Duodenal mucosa (tissue), 2 donors: ENCODE measurements around the gene NFIA.

Experiments used
- H3K27ac ChIP-seq: one replicate; pipeline ENCODE4 v1.7.0; 2013; ENCODE audit warnings: low read depth, low read length
- H3K27me3 ChIP-seq, 2 donors: one replicate each; pipeline ENCODE4 v1.7.0; 2013; ENCODE audit warnings: low read length in 2 of 2, control low read depth in 1 of 2; ENCODE audit not compliant: insufficient read depth in 2 of 2, control insufficient read depth in 1 of 2
- H3K36me3 ChIP-seq, 2 donors: one replicate each; pipeline ENCODE4 v1.7.0; 2013; ENCODE audit warnings: low read length in 2 of 2, control low read depth in 1 of 2; ENCODE audit not compliant: insufficient read depth in 2 of 2, control insufficient read depth in 1 of 2
- H3K4me1 ChIP-seq, 2 donors: one replicate each; pipeline ENCODE4 v1.7.0; 2013; ENCODE audit warnings: low read length in 2 of 2, control low read depth in 1 of 2; ENCODE audit not compliant: insufficient read depth in 2 of 2, control insufficient read depth in 1 of 2
- H3K4me3 ChIP-seq, 2 donors: one replicate each; pipeline ENCODE4 v1.7.0; 2013; ENCODE audit warnings: low read length in 2 of 2, low read depth in 1 of 2
- H3K9ac ChIP-seq, 2 donors: one replicate each; pipeline ENCODE4 v1.7.0; 2013; ENCODE audit warnings: low read length in 2 of 2, low read depth in 1 of 2
- H3K9me3 ChIP-seq, 2 donors: one replicate each; pipeline ENCODE4 v1.7.0; 2013; ENCODE audit warnings: low read length in 2 of 2, control low read depth in 1 of 2; ENCODE audit not compliant: control insufficient read depth in 1 of 2

The NFIA gene

DNA sequence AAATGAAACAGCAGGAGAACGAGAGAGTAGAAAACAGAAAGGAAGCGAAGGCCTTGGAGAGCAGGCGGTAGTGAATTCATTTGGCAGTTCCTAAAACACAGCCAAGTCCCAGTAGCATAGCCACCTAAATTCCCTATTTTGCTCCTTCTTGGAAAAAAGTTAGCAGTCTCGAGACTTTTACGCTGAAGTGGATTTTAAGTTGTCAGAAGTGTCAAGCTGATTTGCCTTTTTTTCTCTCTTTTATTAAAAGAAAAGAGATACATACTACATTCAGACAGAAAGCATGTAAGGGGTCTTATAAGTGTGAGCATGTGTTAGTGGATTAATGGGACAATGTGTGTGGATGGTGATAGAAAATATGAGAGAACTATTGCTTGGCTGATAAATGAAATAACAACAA, 19.2 kb downstream of the NFIA start:
- H3K36me3 ChIP-seq: no peaks in the 10 kb centered on the region
- H3K9ac ChIP-seq: no peak overlapping the region
- H3K9me3 ChIP-seq: no peaks in the 10 kb centered on the region
- peak overlapping the region; percentile 18 to 22 for H3K4me3 ChIP-seq
- no peaks in the 10 kb centered on the region for H3K27me3 ChIP-seq
- no peak overlapping the region for H3K27ac ChIP-seq
- peaks cover 0 to 12% of the 10 kb centered on the region in 2 donors for H3K4me1 ChIP-seq

DNA sequence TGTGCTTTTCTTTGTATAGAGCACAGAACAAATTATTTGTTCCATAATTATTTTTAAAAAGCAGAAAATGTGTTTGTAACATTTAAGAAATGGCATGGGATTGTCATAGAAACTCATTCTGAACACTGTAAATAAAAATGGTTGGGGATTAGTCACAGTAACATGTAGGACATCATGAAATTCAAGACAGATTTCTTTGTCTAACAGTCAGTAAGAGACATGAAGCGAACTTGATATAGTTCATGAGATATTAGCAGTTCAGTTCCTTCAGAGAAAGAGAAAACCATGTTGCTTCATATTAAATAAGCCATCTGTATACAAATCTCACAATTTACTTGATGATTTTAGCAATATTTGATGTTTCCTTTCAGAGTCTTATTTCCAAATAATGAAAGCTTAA, 19.7 kb downstream of the NFIA start:
- no peak overlapping the region for H3K9ac ChIP-seq

DNA sequence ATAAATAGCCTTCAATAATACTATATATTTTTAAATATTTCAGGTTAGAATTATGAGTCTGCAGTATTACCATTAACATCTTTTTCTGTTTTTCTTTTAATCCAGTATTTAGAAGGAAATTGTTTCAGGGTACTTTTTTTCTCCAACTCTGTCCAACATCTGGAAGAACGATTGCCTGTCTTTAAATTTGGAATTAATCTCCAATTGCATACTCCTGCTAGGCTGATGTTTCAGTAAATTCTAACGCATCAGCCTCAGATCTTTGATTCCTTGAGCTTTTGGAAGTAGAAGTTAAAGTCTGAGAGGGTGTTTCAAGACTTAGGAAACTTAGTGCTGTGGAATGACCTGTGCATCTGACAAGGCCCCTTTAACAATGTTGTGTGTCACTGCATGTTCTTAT, 20.3 kb downstream of the NFIA start:
- Histone ChIP-seq H3K4me1 (peaks cover 0 to 12% of the 10 kb centered on the region in 2 donors), H3K36me3 (no peaks in the 10 kb centered on the region), H3K27me3 (no peaks in the 10 kb centered on the region), H3K9ac (no peak overlapping the region), H3K27ac (no peak overlapping the region), H3K4me3 (no peak overlapping the region), H3K9me3 (no peaks in the 10 kb centered on the region)

More for the DNA sequence above, 19.7 kb downstream of the NFIA start:
- Histone ChIP-seq H3K27ac (no peak overlapping the region), H3K36me3 (no peaks in the 10 kb centered on the region), H3K4me1 (peaks cover 0 to 12% of the 10 kb centered on the region in 2 donors), H3K4me3 (no peak overlapping the region), H3K9me3 (no peaks in the 10 kb centered on the region), H3K27me3 (no peaks in the 10 kb centered on the region)

DNA sequence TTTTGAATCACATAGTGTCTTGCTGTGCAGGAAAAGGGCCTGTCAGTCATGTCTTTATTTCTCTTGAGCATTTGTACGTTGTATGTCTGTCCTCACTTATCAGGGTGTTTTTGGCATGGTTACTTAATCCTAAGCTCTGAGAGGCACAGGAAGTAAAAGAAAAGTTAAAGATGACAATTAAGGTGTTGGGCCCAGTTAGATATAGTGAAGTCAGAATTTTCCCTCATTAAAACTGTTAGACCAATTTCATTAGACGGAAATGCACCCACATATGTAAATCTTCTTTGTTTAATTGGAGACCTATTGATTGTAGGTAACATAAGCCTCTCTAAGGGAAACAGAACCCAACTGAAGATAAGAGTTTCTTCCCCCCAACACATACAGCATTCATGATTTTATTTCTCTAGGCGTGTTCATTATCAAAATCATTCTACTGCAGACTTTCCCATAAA, 21.9 kb downstream of the NFIA start:
- Histone ChIP-seq H3K9me3 (no peaks in the 10 kb centered on the region), H3K27ac (no peak overlapping the region)

DNA sequence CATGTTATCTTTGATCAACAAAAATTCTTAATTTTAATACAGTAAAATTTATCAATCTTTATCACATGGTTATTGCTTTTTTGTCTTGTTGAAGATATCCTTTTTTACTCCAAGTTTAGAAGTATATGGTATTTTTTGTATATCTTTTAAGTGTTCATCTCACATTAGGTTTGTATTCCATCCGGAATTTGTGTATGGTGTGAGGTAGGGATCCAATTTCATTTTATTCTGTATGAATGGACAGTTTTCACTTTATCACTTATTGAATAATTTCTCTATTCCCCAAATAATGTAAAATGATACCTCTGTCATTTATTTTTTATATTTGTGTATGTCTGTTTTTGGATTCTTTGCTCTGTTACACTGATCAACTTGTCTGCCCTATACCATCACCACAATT, 25.3 kb downstream of the NFIA start:
- Histone ChIP-seq H3K27ac (no peak overlapping the region), H3K4me3 (no peak overlapping the region), H3K4me1 (peaks cover 0 to 38% of the 10 kb centered on the region in 2 donors), H3K9ac (no peak overlapping the region), H3K36me3 (no peaks in the 10 kb centered on the region), H3K27me3 (no peaks in the 10 kb centered on the region), H3K9me3 (no peaks in the 10 kb centered on the region)

More for the DNA sequence above, 21.9 kb downstream of the NFIA start:
- H3K4me1 ChIP-seq: peaks cover 0 to 21% of the 10 kb centered on the region in 2 donors
- no peaks in the 10 kb centered on the region for H3K27me3 ChIP-seq
- no peak overlapping the region for H3K9ac ChIP-seq
- H3K4me3 ChIP-seq: no peak overlapping the region
- H3K36me3 ChIP-seq: no peaks in the 10 kb centered on the region

DNA sequence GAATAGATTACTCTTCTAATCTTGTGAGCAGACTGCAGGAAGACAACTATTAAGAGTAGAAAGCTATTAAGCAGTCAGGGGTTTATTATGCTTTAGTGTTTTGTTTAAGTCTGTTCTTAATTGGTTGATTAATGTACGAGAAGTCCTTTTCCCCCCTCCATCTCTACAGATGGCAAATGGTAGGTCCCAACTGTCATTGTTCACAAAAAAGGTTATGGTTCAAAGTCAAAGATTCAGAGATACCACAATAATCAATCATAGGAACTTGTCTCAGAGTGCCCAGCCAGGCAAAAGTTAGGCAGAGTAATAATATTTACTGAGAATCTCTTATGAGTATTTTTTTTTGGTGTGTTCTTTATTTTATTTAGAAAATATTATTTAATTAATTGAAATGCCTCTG, 26.8 kb downstream of the NFIA start:
- Histone ChIP-seq H3K4me1 (peaks cover 0 to 31% of the 10 kb centered on the region in 2 donors), H3K27ac (no peak overlapping the region), H3K36me3 (no peaks in the 10 kb centered on the region), H3K9me3 (no peaks in the 10 kb centered on the region), H3K27me3 (no peaks in the 10 kb centered on the region), H3K9ac (no peak overlapping the region), H3K4me3 (no peak overlapping the region)

DNA sequence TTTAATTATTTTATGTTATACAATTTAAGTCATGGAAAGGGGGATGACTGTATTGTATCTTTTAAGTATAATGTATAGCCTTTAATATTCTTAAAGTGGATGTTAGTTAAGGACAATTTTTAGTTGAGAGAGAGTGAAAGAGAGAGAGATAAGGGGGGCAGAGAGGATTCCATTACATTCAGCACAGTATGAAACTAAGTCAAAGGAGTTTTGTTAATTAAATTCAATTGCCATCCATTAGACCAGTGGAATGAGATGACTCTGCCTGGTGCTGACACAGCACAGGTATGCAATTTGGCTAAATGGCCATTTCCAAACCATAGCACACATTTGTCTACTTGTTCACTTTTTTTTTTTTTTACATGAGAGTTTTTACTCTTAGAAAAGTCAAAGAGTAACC, 27.5 kb downstream of the NFIA start:
- no peak overlapping the region for H3K27ac ChIP-seq
- H3K9ac ChIP-seq: no peak overlapping the region
- H3K4me3 ChIP-seq: no peak overlapping the region
- no peaks in the 10 kb centered on the region for H3K36me3 ChIP-seq
- H3K9me3 ChIP-seq: no peaks in the 10 kb centered on the region
- H3K27me3 ChIP-seq: no peaks in the 10 kb centered on the region
- H3K4me1 ChIP-seq: peaks cover 0 to 32% of the 10 kb centered on the region in 2 donors

DNA sequence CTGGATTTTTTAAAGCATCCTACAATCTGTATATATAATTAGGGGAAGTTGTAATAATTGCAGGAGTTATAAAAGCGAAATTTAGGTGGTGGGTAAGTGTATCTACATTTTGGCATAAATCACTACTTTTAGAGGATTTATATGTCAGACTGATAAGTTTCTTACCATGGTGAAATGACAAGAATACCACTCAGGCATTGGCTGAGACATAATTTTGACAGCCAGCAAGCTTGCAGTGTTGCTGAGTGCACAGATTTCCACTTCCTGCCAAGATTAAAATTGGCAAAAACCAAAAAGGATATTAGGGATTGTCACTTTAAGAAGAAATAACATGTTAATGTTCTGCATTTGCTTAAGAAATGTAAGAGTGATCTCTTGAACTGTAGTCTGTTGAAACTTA, 28.2 kb downstream of the NFIA start:
- Histone ChIP-seq H3K4me1 (peaks cover 3 to 32% of the 10 kb centered on the region in 2 donors), H3K27ac (no peak overlapping the region), H3K9ac (no peak overlapping the region), H3K27me3 (no peaks in the 10 kb centered on the region), H3K4me3 (no peak overlapping the region), H3K9me3 (no peaks in the 10 kb centered on the region), H3K36me3 (no peaks in the 10 kb centered on the region)

DNA sequence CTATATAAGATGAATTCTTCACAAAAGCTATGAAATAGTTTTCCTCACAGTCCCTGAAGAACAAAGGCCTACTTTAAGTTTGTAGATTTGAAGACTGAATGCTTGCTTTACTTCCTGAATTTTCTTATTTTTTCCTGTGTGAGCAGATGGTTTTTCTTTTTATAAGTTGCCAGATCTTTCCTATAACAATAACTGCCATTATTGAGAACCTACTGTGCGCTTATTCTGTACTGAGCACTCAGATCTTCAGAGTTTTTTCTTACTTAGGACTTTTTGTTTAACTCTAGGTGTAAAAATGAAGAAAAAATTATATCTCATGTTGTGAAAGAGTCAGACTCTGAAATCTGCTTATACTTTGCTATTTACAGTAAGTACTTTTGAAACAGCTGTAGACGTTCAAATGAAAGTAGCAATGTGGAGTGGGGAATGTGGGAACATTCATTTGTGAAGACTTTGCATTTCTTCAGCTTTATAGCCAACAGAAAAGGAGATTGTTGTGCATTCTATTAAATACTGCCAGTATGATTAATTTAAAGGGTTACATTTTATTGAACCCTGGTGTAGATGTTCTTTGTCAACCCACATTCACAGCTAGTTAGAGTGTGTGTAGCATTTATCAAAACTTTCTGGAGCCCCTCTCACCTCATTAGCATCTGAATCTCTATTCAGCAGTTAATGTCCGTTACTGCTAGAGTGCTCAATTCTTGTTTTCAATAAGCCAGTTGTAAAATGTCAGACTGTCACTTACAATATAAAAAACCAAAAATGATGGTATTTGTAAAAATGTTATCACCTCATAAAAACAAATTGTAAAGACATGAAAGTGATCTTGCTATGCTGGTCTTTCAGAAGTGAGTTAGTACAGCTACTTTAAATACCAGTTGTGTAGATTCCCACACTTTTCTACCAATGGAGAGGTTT, 29.0 kb downstream of the NFIA start:
- Histone ChIP-seq H3K4me1 (peaks cover 7 to 33% of the 10 kb centered on the region in 2 donors), H3K27ac (no peak overlapping the region), H3K36me3 (no peaks in the 10 kb centered on the region), H3K9me3 (no peaks in the 10 kb centered on the region), H3K9ac (no peak overlapping the region), H3K27me3 (no peaks in the 10 kb centered on the region), H3K4me3 (no peak overlapping the region)

DNA sequence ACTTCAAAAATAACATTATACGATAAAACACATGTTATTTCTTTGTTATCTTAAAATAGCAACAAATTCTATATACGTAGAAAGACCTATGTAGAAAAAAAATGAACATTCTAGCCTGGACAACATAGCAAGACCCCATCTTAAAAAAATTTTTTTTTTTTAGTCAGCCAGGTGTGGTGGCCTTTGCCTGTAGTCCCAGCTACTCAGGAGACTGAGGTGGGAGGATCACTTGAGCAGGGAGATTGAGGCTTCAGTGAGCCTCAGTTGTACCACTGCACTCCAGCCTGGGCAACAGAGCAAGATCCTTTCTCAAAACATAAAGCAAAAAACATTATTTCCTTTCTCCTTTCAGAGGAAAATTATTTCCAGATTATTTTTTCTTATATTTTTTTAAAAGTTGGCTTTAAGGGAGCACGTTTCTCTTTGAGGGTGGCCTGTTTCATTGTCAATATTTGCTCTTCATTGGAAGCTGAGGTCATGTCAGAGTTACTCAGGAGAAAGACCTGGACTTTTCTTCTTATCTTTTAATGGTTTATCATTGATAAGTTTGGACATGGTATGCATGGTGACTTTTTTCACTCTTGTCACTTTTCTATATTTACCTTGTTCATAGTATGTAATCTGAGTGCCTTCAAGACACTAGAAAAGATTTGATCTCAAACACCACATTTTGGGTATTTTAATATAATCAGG, 32.0 kb downstream of the NFIA start:
- H3K27ac ChIP-seq: no peak overlapping the region
- H3K4me1 ChIP-seq: peaks cover 23 to 41% of the 10 kb centered on the region in 2 donors
- H3K9me3 ChIP-seq: no peaks in the 10 kb centered on the region
- H3K27me3 ChIP-seq: no peaks in the 10 kb centered on the region
- H3K36me3 ChIP-seq: no peaks in the 10 kb centered on the region
- no peak overlapping the region for H3K4me3 ChIP-seq
- no peak overlapping the region for H3K9ac ChIP-seq
